NCI-H1092 treated with DMSO at 0.1 percent for 48 hours (cell line): ENCODE results near the gene COL4A1.

Experiments used
- DNase-seq: peaks from one replicate; lab custom pipeline; 2025; lab: John Stamatoyannopoulos, UW

The COL4A1 gene

DNA sequence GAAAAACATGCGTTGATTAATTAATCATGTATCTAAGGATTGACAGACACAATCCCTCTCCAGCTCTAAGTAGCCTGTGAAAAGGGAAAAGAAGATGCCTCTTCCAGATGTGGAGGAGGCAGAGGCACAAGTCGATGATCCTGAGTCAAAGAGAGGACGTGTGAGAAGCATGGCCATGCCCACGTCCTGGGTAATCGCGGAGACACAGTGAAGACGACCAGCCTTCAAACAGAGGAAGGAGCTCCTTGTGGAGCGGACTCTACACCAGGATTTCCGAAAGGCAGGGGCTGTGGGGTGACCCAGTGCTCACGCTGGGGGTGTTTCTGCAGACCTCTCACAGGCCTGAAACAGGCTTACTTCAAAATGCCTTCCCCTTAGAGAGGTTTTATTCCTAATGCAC lies 70.5 kb downstream of the COL4A1 start:
- no peak for DNase-seq

DNA sequence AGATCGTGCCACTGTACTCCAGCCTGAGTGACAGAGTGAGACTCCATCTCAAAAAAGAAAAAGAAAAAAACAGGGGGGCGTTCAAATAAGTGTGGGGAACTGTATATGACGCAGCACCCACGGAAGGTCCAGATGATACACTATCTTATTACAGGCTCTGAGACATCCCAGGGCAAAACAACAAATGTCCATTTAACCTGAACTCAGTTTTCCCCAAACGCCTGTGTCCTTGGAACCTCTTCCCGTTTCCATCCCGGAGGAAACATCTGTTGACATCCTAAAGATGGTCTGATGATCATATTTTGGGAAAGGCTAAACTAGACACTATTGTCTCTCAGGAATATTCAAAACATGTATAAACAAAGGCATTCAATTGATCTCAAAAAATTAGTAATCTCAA lies 72.4 kb downstream of the COL4A1 start:
- no peak for DNase-seq

DNA sequence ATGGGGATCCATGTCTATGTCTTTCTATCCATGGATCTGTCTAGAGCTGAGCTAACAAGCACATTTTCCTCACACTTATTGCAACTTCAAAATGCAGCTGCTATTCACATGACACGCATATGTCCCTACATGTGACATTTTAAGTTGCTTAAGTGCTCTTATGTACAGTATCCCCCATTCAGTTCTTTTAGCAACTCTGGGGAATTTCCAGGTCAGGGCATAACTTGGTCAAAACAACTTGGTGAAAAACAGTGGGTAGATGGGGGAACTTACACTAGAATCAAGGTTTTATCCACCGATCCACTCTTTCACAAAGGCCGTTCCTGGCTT lies 73.0 kb downstream of the COL4A1 start:
- DNase-seq, result no peak

DNA sequence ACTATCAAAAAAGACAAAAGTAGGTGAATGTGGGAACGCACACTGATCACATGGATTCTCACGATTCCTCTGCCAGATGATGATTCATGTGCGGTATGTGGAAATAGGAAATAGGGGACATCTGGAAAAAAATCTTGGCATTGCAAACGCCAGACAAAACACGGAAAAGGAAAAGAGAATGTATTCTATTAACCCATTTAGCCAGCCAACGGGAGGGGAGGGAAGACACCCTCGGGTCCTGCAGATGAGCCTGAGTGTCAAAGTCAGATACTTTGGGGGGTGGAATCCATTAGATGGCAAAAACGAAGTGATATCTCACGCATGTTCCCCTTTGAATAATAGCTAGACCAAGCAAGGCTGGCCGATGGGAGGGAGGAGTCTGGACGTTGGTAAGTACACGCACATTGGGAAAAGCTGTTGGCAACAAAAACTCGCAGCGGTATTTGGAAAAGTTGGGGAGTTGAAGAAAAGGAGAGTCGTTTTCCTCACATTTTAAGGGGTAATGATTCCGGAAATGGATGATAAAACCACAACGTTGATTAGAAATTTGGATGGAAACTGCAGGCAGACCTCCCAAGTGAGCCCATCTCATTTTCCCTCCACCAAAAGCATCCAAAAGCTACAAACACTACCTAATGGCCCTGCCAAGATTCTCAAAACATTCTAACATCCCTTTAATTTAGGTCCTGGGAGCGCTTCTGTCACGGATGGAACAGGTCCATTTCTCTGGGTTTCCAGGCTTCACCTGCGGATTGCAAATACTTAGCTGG lies 73.6 kb downstream of the COL4A1 start:
- DNase-seq, result no peak

DNA sequence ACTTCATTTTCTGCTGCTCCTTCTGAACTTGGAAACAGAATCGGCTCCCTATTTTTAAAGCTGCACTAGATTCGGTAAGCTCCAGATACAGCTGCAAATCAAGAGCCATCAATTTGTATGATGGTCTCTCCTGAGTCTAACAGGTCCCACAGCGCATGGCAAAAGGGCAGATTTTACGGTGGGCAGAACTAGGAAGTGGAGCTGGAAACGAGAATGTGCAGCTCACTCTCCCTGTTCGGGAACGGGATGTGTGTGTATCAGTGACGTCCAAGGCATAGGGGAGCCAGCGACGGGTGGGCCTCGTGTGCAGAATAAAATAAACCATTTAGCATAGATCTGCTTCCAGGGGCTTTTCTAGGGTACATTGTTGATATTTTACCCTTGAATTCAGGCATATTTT lies 74.2 kb downstream of the COL4A1 start:
- DNase-seq, result no peak

DNA sequence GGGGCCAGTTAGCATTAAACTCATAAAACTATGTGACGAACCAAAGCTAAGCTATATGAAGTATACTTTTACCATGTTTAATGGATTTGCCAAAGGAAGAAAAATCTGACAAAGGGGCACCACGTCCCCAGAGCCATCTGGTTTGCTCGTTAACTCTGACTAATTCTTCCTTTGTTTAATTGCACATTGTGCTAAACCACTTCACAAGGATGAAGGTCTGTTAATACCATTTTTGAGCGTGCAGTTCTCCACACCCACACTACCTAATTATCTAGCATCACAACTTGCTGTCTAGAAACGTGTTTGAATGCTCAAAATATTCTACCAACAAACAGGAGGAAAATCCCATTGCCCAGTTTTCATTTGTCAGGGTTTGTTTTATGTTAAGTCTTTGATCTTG lies 74.8 kb downstream of the COL4A1 start:
- no peak for DNase-seq

DNA sequence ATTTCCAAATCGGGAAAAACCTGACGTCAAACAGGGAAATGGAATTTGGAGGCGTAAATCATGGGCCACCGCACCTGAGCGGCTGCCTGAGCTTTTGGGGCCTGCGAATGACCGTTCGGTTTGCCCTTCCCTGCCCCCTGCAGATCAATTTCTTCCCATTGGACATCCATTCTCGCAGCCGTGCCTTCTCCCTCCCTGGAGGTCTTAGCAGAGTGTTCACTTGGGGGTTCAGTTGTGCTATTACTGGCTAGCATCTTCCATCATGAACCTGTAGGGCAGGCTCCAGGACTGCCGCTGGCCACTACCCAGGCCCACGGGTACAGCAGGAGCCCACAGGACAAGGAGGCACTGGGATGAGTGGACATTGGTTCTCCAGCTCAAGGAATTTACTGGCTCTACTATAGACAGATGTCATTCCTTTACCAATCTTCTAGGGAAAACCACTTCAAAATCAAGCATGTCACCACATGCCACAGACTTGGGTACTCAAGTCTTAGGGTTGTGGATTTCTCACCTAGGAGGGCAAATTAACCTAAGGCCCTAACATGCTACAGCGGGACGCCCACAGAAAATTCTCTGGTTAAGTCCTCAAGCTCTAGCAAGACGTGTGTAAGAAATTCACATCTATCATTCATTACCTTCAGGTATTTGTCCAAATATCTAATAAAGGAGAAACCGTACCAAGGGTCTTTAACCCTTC lies 75.5 kb downstream of the COL4A1 start:
- DNase-seq, result no peak

DNA sequence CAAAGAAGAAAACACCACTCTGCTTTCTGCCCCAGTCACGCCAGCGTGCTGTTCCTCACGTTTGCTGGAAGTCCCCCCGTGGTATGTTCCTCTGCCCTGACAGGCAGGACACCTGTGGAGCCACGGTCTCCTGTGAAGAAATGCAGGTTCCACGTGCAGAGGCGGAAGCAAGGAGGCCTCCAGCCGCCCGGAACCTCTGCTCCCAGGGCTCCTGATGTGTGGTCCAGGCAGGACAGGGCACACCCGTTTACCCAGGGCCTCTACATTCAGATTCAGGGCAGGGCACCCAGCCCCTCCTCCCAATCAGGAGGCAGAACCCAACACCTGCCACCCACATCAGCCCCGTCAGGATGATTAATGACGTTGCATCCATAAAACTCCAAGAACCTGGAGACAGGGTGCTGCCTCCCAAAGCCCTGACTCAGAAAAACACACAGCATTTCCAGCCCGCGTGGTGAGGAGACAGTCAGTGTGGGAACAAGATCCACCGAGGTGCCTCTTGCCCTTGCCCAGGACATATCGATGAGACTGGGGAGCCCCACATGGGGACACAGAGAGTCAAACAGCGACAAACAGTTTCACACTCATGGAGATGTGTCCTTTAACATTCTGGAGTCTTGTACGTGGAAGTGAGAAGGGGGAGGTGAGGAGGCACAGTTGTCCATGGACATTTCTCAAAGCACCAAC lies 76.2 kb downstream of the COL4A1 start:
- no peak for DNase-seq

DNA sequence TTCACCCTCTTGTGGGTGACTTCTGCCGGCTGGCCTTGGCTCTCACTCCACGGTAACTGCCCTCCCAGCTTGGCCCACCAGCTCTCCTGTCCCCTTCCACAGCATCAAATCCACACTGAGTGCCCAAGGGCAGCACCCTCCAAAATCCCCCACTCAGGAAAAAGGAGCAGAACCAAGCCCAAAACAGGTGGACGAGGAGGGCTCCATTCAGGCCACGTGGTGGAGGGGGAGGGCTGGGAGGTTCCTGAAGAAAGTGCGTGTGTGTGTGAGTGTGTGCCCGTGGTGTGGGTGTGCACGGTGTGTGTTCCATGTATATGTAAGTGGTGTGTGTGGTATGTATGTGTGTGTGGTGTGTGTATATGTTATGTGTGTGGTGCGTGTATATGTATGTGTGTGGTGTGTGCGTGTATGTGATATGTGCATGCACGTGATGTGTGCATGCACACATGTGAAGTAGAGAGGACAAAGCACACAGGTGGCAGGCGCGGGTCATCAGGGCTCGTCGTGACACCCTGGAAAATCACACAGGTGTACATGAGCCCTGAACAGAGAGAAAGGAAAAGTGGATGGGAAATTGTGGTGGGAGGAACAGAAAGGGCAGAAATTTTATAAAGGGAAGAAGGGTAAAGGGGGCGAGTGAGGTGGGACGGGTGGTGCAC lies 76.9 kb downstream of the COL4A1 start:
- DNase-seq, result no peak

DNA sequence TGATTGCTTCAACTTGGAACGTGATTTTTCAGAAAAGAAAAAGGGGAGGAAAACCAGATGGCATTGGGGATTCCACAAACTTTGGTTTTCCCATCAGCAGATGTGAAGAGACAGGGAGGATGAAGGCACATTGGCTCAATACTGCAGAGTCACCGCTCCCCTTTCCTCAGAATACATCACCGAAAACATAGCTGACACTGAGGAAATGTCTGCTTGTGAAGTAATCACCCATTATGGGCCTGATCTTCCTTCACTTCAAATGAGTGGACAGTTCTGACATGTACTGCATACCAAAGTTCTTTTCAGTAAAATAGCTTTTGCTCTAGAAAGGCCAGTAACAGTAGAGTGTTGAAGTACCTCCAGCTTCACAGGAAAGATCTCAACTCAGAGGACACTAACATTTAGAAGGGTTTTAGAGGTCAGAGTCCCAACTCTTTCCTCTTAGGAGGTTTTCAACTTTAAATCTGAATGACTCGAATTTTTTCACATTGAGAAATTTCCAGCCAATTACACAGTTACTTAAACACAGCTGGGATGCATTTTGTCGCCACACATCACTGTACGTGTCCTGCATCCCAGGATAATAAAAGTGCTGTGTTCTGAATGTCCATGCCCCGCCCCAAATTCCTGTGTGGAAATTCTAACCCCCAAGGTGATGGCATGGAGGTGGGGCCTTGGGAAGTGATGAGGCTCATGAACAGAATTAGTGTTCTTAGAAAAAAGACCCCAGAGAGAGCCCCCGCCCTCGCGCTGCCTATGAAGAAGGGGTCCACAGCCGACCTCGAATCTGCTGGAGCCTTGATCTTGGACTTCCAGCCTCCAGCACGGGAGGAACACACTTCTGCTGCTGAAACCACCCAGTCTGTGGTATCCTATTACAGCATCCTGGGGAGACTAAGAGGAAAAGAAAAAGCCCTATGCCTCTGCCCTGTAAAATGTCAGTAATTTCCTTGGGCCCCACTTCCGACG lies 77.7 kb downstream of the COL4A1 start:
- DNase-seq, result no peak

DNA sequence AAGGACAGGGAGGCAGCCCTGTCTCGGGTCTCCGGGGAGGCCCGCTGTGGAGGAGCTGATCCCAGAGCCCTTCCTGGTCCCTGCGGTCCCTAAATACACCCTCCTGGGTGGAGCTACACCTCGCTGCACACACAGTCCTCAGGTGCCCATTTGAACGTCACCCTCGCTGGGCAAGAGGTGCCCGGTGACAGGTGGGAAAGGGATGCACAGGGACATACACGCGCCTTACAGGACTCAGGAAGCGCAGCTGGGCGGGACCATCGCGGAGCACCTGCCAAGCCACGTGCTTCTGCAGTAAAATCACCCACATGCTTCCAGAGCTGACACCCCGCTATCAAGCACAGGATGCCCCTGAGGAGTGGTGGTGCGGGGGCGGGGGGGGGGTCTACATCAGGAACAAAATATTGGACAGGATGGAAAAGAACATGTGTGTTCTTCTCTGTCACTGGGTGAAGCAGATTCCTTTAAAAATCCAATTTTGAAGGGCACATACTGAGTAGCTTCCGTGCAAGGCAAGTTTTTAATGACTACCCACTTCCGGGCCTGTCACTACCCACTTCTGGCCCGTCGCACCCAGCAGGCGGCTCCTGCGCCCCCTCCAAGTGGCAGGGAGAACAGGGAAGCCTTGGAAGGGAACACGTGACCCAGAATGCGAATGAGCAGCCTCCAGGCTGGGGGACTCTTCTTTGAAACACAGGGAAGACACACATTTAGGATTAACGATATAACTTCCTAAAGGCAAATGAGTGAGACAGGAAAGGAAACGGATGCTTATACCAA lies 78.9 kb downstream of the COL4A1 start:
- DNase-seq, result no peak

DNA sequence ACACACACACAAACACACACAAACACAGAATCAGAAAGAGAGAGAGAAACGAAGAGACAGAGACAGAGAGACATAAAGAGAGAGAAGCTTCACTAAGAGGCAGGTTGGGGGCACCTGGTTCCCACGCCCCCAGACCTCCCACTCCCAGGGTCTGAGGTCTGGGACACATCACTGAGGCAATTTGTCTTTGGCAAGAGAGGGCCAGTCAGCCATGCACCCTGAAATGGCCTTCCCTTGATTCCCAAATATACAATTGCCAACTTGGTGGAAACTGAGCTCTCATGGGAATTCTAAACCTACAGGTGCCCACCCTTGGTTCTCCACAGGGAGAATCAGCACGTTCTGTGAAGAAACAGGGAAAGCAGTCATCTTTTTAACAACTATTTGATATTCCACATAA lies 79.5 kb downstream of the COL4A1 start:
- DNase-seq, result no peak

DNA sequence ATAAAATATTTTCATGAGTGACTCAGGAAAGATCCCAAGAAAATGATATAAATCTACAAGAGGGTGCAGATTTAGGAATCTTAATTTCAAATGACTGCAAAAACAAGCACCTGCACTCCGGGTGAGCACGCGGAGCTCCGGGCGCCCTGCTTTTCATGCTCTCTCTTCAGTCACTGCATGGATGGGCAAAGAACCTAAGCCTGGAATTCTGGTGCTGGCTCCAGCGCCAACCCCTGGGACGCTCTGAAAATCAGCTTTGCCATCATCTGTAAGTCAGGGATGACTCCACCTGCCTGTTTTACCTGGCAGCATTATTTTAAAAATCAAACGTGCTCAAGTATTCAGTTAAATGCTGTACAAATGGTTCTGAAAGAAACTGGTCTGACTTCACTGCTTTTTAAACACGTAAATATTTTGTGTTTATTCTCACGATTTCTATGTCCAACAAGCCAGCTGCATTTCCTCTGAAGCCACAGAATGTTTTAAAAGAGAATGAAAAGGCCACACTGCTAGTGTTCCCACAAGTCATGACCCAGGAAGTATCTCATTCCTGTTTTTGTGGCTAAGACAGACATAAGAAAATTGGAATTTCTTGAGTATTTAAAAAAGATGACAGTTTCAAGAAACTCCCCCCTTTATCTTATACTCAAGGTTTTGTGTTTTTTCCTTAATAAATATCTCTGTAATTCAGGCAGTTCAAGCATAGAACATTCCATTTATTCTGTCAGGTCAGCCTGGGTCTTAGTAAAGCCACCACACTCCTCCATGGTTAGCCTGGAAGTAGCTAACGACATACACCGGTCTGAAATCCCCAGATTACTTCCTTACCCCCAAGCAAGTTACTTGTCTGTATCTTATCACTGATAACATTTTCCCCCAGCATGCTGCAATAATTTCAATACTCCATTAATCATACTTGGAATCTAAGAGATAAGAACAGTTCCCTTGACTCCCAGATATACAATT lies 81.1 kb downstream of the COL4A1 start:
- DNase-seq, result no peak

DNA sequence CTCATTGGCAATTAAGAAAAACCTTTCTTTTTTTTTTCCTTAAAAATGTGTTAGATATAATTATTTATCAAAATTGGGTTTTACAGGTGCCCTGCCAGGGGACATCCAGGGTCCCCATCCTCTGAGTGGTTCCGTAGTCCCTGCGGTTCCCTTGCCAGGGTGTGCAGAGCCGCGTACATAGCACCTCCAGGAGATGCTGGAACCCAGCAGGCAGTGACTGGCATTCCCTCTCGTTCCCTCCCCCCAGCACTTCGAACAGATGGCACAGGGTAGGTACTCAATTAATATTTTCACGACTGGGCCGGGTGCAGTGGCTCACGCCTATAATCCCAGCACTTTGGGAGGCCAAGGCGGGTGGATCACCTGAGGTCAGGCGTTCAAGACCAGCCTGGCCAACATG lies 82.0 kb downstream of the COL4A1 start:
- DNase-seq, result no peak

DNA sequence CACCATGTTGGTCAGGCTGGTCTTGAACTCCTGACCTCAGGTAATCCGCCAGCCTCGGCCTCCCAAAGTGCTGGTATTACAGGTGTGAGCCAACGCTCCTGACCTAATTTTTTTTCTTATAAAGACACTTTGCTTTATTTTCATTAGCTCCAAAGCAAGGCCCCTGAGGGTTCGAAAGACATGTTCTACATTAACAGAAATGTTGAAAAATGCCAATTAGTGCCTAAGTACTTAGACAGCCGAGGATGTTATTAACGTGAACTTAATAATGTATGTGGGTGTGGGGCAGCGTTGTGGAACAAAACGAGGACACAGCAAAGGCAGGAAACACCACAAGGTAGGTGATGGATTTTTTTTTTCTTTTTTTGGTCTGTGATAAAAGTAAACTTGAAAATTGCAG lies 82.4 kb downstream of the COL4A1 start:
- no peak for DNase-seq

DNA sequence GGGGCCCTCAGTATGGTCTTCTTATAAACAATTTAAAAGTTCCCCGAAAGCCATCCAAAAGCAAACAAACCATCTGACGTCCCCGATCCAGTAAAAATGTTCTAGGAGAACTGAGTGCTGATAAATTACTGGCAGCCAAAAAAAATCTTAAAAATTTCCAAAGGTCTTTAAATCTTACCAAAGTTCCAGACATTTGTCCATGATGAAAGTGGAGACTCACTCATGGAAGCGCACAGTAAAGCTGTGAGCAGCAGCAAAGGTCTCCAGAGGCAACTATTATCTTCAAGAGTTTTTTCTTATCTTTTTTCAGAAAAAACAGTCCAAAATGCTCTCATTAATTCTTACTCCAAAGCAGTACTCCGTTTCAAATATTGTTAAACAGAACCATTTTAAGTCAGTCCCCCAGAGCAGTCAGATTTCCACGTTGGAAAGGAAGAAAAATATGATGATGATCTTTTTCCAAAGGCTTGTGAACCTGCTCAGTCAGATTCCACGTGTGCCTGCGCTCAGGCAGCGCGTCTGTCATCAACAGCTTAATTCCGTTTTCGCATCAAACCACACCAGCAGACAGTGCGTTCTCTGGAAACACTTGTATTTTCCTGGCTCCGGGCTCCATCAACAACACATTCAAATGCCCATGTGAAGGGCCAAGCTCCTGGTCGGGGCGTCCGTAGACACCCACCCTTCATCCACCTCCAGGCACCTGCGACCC lies 85.4 kb downstream of the COL4A1 start:
- DNase-seq, result no peak

DNA sequence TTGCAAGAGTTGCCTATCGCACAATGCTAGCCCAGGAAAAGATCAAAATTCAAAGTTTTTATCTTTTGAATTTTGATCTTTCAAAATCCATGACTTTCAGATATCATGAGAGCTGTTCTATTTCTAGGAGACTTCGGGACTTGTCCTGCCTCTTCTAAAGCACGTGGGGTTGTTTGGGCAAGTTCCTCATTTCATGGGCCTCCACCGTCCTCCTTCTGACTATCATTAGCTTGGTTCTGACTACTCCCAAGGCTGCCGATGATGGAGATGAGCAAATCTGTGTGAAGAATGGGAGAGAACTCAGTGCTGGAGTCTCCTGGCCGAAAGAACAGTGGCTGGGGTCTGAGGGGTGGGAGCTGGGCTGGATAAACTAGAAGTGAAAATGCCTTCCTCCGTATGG lies 86.5 kb downstream of the COL4A1 start:
- DNase-seq, result no peak

DNA sequence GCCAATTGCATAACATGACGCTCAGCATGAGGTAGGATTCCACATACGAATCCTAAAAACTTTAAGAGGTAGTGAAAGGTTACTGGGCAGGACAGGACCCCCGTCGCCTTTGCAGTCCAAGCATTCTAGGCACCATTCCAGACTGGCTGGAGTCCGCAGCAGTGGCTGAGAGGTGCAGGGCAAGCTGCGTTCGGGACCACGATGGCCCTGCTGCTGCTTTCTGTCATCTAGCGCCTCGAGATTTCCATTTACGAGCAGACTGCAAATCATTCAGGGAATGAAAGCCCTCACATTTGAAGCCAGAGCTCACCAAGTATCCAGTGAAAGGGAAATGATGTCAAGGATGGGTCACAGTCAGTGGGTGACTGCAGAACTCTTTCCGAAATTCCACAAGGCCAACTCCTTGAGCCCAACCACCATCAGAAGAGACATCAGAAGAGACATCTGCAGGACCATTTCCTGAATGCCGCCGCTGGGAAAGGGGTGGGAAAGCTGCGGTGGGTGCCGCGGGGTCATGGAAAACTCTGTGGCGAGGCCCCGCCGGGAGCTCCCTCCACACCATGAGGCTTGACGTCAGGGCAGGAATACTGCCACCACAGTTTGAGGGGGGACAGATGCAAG lies 88.3 kb downstream of the COL4A1 start:
- no peak for DNase-seq

DNA sequence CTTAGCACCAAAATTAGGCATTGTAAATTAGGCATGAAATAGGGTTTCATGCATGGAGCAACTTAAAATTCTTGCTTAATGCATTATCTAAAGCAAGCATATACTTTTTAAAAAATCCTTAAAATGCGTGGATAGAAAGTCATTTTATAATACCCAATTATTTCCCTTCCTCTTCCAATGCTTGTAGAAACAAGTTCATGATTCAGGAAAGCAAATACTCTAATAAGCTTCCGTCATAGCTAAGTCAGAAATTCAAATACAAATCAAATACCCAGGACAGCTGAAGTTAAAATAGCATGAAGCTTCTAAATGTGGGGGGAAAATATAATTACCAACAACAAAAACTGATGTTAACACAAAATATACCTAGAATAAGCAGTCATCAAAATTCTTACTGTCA lies 89.1 kb downstream of the COL4A1 start:
- no peak for DNase-seq
